ENCODE data around the gene NBPF3. TPM values are rescaled to one million over a fixed set of nuclear protein-coding genes. Genes with fewer than 3 reads are reported as not detected.
"Not testable (repeated sequence)": the region's sequence is repeated elsewhere in the genome, so short reads cannot be mapped to it uniquely, and the experiment has no call there.

Gene NBPF3
- total and polyA plus RNA-seq, 2 donors from 2014 or later = 5.5 to 12.0 TPM

- FAIRE-seq; intact Hi-C loops (cut with DNase I); H3K4me1 ChIP-seq (ENCODE audit: control insufficient read depth in 2 of 3, insufficient read depth in 2 of 3, low read depth in 1 of 3, low read length in 3 of 3); H3K27me3 ChIP-seq (ENCODE audit: control insufficient read depth, insufficient read depth, low read length); H3K9me3 ChIP-seq (ENCODE audit: control insufficient read depth in 2 of 3, insufficient read depth in 1 of 3, low read length in 3 of 3); H3K27ac ChIP-seq (ENCODE audit: low read depth in 2 of 2, low read length in 2 of 2); H3K4me3 ChIP-seq (ENCODE audit: low read length in 3 of 3); H3K9ac ChIP-seq (ENCODE audit: low read length in 3 of 3); DNase-seq; H3K36me3 ChIP-seq (ENCODE audit: control insufficient read depth in 2 of 3, insufficient read depth in 3 of 3, low read length in 3 of 3): not testable (repeated sequence)
Measured at GRCh38 chr1:21454904-21455303, 15.0 kb downstream of the NBPF3 start.

- no peak for FAIRE-seq
- H3K4me1 ChIP-seq (ENCODE audit: control insufficient read depth in 2 of 3, insufficient read depth in 2 of 3, low read depth in 1 of 3, low read length in 3 of 3) = no peaks in the 10 kb centered on the region
- intact Hi-C loops (cut with DNase I) = no loop called here
- no peak for DNase-seq
- H3K9me3 ChIP-seq (ENCODE audit: control insufficient read depth in 2 of 3, insufficient read depth in 1 of 3, low read length in 3 of 3) = no peaks in the 10 kb centered on the region
- H3K9ac ChIP-seq (ENCODE audit: low read length in 3 of 3) = no peak overlapping the region
- no peak overlapping the region for H3K27ac ChIP-seq (ENCODE audit: low read depth in 2 of 2, low read length in 2 of 2)
- no peaks in the 10 kb centered on the region for H3K27me3 ChIP-seq (ENCODE audit: control insufficient read depth, insufficient read depth, low read length)
- H3K4me3 ChIP-seq (ENCODE audit: low read length in 3 of 3) = no peak overlapping the region
- H3K36me3 ChIP-seq (ENCODE audit: control insufficient read depth in 2 of 3, insufficient read depth in 3 of 3, low read length in 3 of 3) = no peaks in the 10 kb centered on the region
- no peak for TF ChIP-seq CTCF (IDR thresholded peaks at IDR 0.05; ENCODE audit: borderline replicate concordance, extremely low read depth, insufficient read depth)
Measured at GRCh38 chr1:21457654-21458053, 17.7 kb downstream of the NBPF3 start.

- H3K27me3 ChIP-seq (ENCODE audit: control insufficient read depth, insufficient read depth, low read length); H3K9ac ChIP-seq (ENCODE audit: low read length in 3 of 3); H3K4me1 ChIP-seq (ENCODE audit: control insufficient read depth in 2 of 3, insufficient read depth in 2 of 3, low read depth in 1 of 3, low read length in 3 of 3); H3K4me3 ChIP-seq (ENCODE audit: low read length in 3 of 3); H3K36me3 ChIP-seq (ENCODE audit: control insufficient read depth in 2 of 3, insufficient read depth in 3 of 3, low read length in 3 of 3); DNase-seq; H3K9me3 ChIP-seq (ENCODE audit: control insufficient read depth in 2 of 3, insufficient read depth in 1 of 3, low read length in 3 of 3); H3K27ac ChIP-seq (ENCODE audit: low read depth in 2 of 2, low read length in 2 of 2); FAIRE-seq; intact Hi-C loops (cut with DNase I): not testable (repeated sequence)
Measured at GRCh38 chr1:21465127-21465526, 25.2 kb downstream of the NBPF3 start.

GRCh38 chr1:21467946-21468345 is 28.0 kb downstream of the NBPF3 start:
- H3K36me3 ChIP-seq (ENCODE audit: control insufficient read depth in 2 of 3, insufficient read depth in 3 of 3, low read length in 3 of 3); intact Hi-C loops (cut with DNase I); H3K4me1 ChIP-seq (ENCODE audit: control insufficient read depth in 2 of 3, insufficient read depth in 2 of 3, low read depth in 1 of 3, low read length in 3 of 3); FAIRE-seq; H3K27ac ChIP-seq (ENCODE audit: low read depth in 2 of 2, low read length in 2 of 2); H3K9me3 ChIP-seq (ENCODE audit: control insufficient read depth in 2 of 3, insufficient read depth in 1 of 3, low read length in 3 of 3); H3K9ac ChIP-seq (ENCODE audit: low read length in 3 of 3); H3K4me3 ChIP-seq (ENCODE audit: low read length in 3 of 3); H3K27me3 ChIP-seq (ENCODE audit: control insufficient read depth, insufficient read depth, low read length); DNase-seq: not testable (repeated sequence)

- no peak for TF ChIP-seq CTCF (IDR thresholded peaks at IDR 0.05; ENCODE audit: borderline replicate concordance, extremely low read depth, insufficient read depth)
- H3K4me3 ChIP-seq (ENCODE audit: low read length in 3 of 3) = no peak overlapping the region
- no peaks in the 10 kb centered on the region for H3K4me1 ChIP-seq (ENCODE audit: control insufficient read depth in 2 of 3, insufficient read depth in 2 of 3, low read depth in 1 of 3, low read length in 3 of 3)
- H3K9me3 ChIP-seq (ENCODE audit: control insufficient read depth in 2 of 3, insufficient read depth in 1 of 3, low read length in 3 of 3) = no peaks in the 10 kb centered on the region
- no peak overlapping the region for H3K9ac ChIP-seq (ENCODE audit: low read length in 3 of 3)
- H3K27ac ChIP-seq (ENCODE audit: low read depth in 2 of 2, low read length in 2 of 2) = no peak overlapping the region
- H3K27me3 ChIP-seq (ENCODE audit: control insufficient read depth, insufficient read depth, low read length) = no peaks in the 10 kb centered on the region
- no peak for FAIRE-seq
- intact Hi-C loops (cut with DNase I) = no loop called here
- H3K36me3 ChIP-seq (ENCODE audit: control insufficient read depth in 2 of 3, insufficient read depth in 3 of 3, low read length in 3 of 3) = peaks cover 0 to 5% (median 3%) of the 10 kb centered on the region in 3 donors
- DNase-seq = peak in 2 of 5 donors; percentile 12 to 49
Measured at GRCh38 chr1:21468599-21468998, 28.7 kb downstream of the NBPF3 start.

Data from kidney (tissue), 14 donors.